NCI-H2196 treated with DMSO at 0.1 percent for 48 hours (cell line): Measurements from ENCODE around the gene PADI3.
A peak's percentile ranks its signal among the peaks of the same experiment; 100 is the strongest.
"Not testable (repeated sequence)": the region's sequence is repeated elsewhere in the genome, so short reads cannot be mapped to it uniquely, and the experiment has no call there.

Experiments
- DNase-seq: peaks from one replicate; lab custom pipeline; 2025; ENCODE audit not compliant: unreplicated experiment; lab: John Stamatoyannopoulos, UW

PADI3 gene

GRCh38 chr1:17239420-17239819, 9.5 kb upstream of the PADI3 start:
- peak; percentile 68 for DNase-seq

- not testable (repeated sequence) for DNase-seq
These were observed 7.7 kb upstream of the PADI3 start for GRCh38 chr1:17241011-17241779.

- DNase-seq, result not testable (repeated sequence)
These were observed 7.2 kb upstream of the PADI3 start for GRCh38 chr1:17241780-17242074.

GRCh38 chr1:17243274-17243673, 5.6 kb upstream of the PADI3 start:
- no peak for DNase-seq

- peak; percentile 69 for DNase-seq
These were observed 3.8 kb upstream of the PADI3 start for GRCh38 chr1:17244821-17245740.

- no peak for DNase-seq
These were observed 3.0 kb upstream of the PADI3 start for GRCh38 chr1:17245816-17246325.

GRCh38 chr1:17246971-17247370, 1.9 kb upstream of the PADI3 start:
- DNase-seq, result no peak

GRCh38 chr1:17250601-17251000, 1.7 kb downstream of the PADI3 start:
- peak; percentile 45 for DNase-seq

- no peak for DNase-seq
These were observed 2.3 kb downstream of the PADI3 start for GRCh38 chr1:17251246-17251645.

GRCh38 chr1:17251701-17252376, 2.9 kb downstream of the PADI3 start:
- DNase-seq, result no peak

GRCh38 chr1:17255336-17255735, 6.4 kb downstream of the PADI3 start:
- DNase-seq, result no peak

GRCh38 chr1:17258116-17258757, 9.3 kb downstream of the PADI3 start:
- no peak for DNase-seq

- DNase-seq, result no peak
These were observed 9.8 kb downstream of the PADI3 start for GRCh38 chr1:17258758-17259130.

GRCh38 chr1:17259233-17259873, 10.5 kb downstream of the PADI3 start:
- DNase-seq, result no peak

GRCh38 chr1:17260264-17260663, 11.4 kb downstream of the PADI3 start:
- no peak for DNase-seq

GRCh38 chr1:17260738-17261137, 11.8 kb downstream of the PADI3 start:
- DNase-seq, result no peak

- no peak for DNase-seq
These were observed 15.0 kb downstream of the PADI3 start for GRCh38 chr1:17263936-17264335.

- no peak for DNase-seq
These were observed 15.6 kb downstream of the PADI3 start for GRCh38 chr1:17264470-17264869.

- no peak for DNase-seq
These were observed 16.3 kb downstream of the PADI3 start for GRCh38 chr1:17265162-17265561.

GRCh38 chr1:17265950-17266349, 17.1 kb downstream of the PADI3 start:
- no peak for DNase-seq
